Trophoblast cell (in vitro differentiated cells and primary cell): Measurements from ENCODE around the gene OTUB1.

ENCODE experiments used
- DNase-seq, 2 donors: peaks; one replicate each; pipeline ENCODE4 v3.0.0-alpha.2; 2016
- H2AFZ ChIP-seq: 2 replicates; pipeline ENCODE4 v1.6.1; 2013; ENCODE audit warnings: low read length, moderate library complexity, mild to moderate bottlenecking; ENCODE audit not compliant: insufficient read depth, poor library complexity
- H2AK5ac ChIP-seq: 2 replicates; pipeline ENCODE4 v1.6.1; 2013; ENCODE audit warnings: mild to moderate bottlenecking, low read length
- H2BK120ac ChIP-seq: 2 replicates; pipeline ENCODE4 v1.6.1; 2013; ENCODE audit warnings: low read length, mild to moderate bottlenecking, moderate library complexity; ENCODE audit not compliant: insufficient read depth, poor library complexity
- H2BK12ac ChIP-seq: 2 replicates; pipeline ENCODE4 v1.6.1; 2013; ENCODE audit warnings: mild to moderate bottlenecking, low read length, moderate library complexity
- H2BK5ac ChIP-seq: 2 replicates; pipeline ENCODE4 v1.6.1; 2013; ENCODE audit warnings: low read length, low read depth, moderate library complexity, mild to moderate bottlenecking; ENCODE audit not compliant: poor library complexity
- H3K14ac ChIP-seq: 2 replicates; pipeline ENCODE4 v1.6.1; 2013; ENCODE audit warnings: mild to moderate bottlenecking, low read length
- H3K18ac ChIP-seq: 2 replicates; pipeline ENCODE4 v1.6.1; 2013; ENCODE audit warnings: mild to moderate bottlenecking, low read length
- H3K23ac ChIP-seq: 2 replicates; pipeline ENCODE4 v1.6.1; 2013; ENCODE audit warnings: low read length
- H3K27ac ChIP-seq: 2 replicates; pipeline ENCODE4 v1.5.1; 2013; ENCODE audit warnings: low read depth, mild to moderate bottlenecking, inconsistent platforms, low read length, moderate library complexity
- H3K27me3 ChIP-seq: 2 replicates; pipeline ENCODE4 v1.6.1; 2013; ENCODE audit warnings: inconsistent platforms, mild to moderate bottlenecking, low read length, moderate library complexity; ENCODE audit not compliant: insufficient read depth
- H3K36me3 ChIP-seq, 2 experiments: 1 replicate in 1 of 2; 2 replicates in 1 of 2; pipeline ENCODE4 v1.6.1; 2013; ENCODE audit warnings: low read length in 2 of 2, mild to moderate bottlenecking in 2 of 2, moderate library complexity in 1 of 2; ENCODE audit not compliant: insufficient read depth in 2 of 2, control insufficient read depth in 1 of 2
- H3K4ac ChIP-seq: 2 replicates; pipeline ENCODE4 v1.6.1; 2013; ENCODE audit warnings: low read depth, mild to moderate bottlenecking, low read length, moderate library complexity
- H3K4me1 ChIP-seq, 2 experiments: 1 replicate in 1 of 2; 2 replicates in 1 of 2; pipeline ENCODE4 v1.6.1; 2013; ENCODE audit warnings: low read length in 2 of 2, mild to moderate bottlenecking in 2 of 2, moderate library complexity in 1 of 2; ENCODE audit not compliant: insufficient read depth in 2 of 2, control insufficient read depth in 1 of 2
- H3K4me2 ChIP-seq: 2 replicates; pipeline ENCODE4 v1.6.1; 2013; ENCODE audit warnings: inconsistent platforms, mild to moderate bottlenecking, low read length, moderate library complexity
- H3K4me3 ChIP-seq: 2 replicates; pipeline ENCODE4 v1.5.1; 2013; ENCODE audit warnings: mild to moderate bottlenecking, low read depth, low read length, inconsistent platforms
- H3K79me1 ChIP-seq: one replicate; pipeline ENCODE4 v1.6.1; 2013; ENCODE audit warnings: low read length
- H3K79me2 ChIP-seq: 2 replicates; pipeline ENCODE4 v1.6.1; 2013; ENCODE audit warnings: low read length, mild to moderate bottlenecking; ENCODE audit not compliant: control insufficient read depth, insufficient read depth, poor library complexity
- H3K9ac ChIP-seq: 2 replicates; pipeline ENCODE4 v1.6.1; 2013; ENCODE audit warnings: mild to moderate bottlenecking, low read length
- H3K9me3 ChIP-seq: 2 replicates; pipeline ENCODE4 v1.6.1; 2013; ENCODE audit warnings: low read depth, mild to moderate bottlenecking, control low read depth, inconsistent platforms, low read length; ENCODE audit not compliant: insufficient read depth
- H4K12ac ChIP-seq: 2 replicates; pipeline ENCODE4 v1.6.1; 2013; ENCODE audit warnings: low read depth, mild to moderate bottlenecking, low read length, moderate library complexity
- H4K8ac ChIP-seq: 2 replicates; pipeline ENCODE4 v1.6.1; 2013; ENCODE audit warnings: low read depth, mild to moderate bottlenecking, low read length, moderate library complexity
- H4K91ac ChIP-seq: one replicate; pipeline ENCODE4 v1.6.1; 2013; ENCODE audit warnings: low read depth, mild to moderate bottlenecking, low read length, moderate library complexity
- WGBS: extraction: QIAGEN DNeasy Blood & Tissue Kit; methylation state at CpG from one replicate; pipeline ENCODE4 v1.1.7; 2013; ENCODE audit warnings: missing lambda C conversion rate; ENCODE audit not compliant: insufficient read length, insufficient coverage; ENCODE audit errors: extremely low coverage; 5-methylcytosine and 5-hydroxymethylcytosine counted together

The OTUB1 gene

GRCh38 chr11:64018310-64018709 lies 32.1 kb downstream of the OTUB1 start:
- Histone ChIP-seq H3K4me1 (no peaks in the 10 kb centered on the region), H3K9me3 (peaks cover 2% of the 10 kb centered on the region), H3K27ac (no peak overlapping the region), H3K79me2 (no peaks in the 10 kb centered on the region), H3K9ac (no peak overlapping the region), H3K36me3 (no peaks in the 10 kb centered on the region), H4K91ac (no peak overlapping the region), H2AK5ac (no peak overlapping the region), H3K27me3 (no peaks in the 10 kb centered on the region), H3K23ac (no peak overlapping the region), H3K4me3 (no peak overlapping the region), H3K18ac (no peak overlapping the region), H4K8ac (no peak overlapping the region), H2BK12ac (no peak overlapping the region), H3K79me1 (no peaks in the 10 kb centered on the region), H3K14ac (no peak overlapping the region), H4K12ac (no peak overlapping the region), H2BK5ac (no peak overlapping the region), H3K4ac (no peak overlapping the region), H3K4me2 (no peak overlapping the region), H2AFZ (no peak overlapping the region), H2BK120ac (no peak overlapping the region)
- DNase-seq: no peak
- WGBS: no CpG with 5 or more reads among the region's 8 CpGs

GRCh38 chr11:64019106-64020037 lies 33.1 kb downstream of the OTUB1 start:
- no peaks in the 10 kb centered on the region for H3K4me1 ChIP-seq
- H2BK5ac ChIP-seq: no peak overlapping the region
- no peak overlapping the region for H3K9ac ChIP-seq
- no peak overlapping the region for H2BK12ac ChIP-seq
- no peak overlapping the region for H3K27ac ChIP-seq
- H3K4me2 ChIP-seq: no peak overlapping the region
- H3K4me3 ChIP-seq: peak overlapping the region; percentile 23
- no peak overlapping the region for H2BK120ac ChIP-seq
- no peaks in the 10 kb centered on the region for H3K79me2 ChIP-seq
- no peak overlapping the region for H3K23ac ChIP-seq
- H3K18ac ChIP-seq: no peak overlapping the region
- H3K9me3 ChIP-seq: peaks cover 2% of the 10 kb centered on the region
- H2AFZ ChIP-seq: no peak overlapping the region
- H3K79me1 ChIP-seq: no peaks in the 10 kb centered on the region
- no peak overlapping the region for H4K12ac ChIP-seq
- no CpG with 5 or more reads among the region's 27 CpGs for WGBS
- H4K91ac ChIP-seq: no peak overlapping the region
- no peak overlapping the region for H3K14ac ChIP-seq
- DNase-seq: no peak
- no peaks in the 10 kb centered on the region for H3K27me3 ChIP-seq
- H3K4ac ChIP-seq: no peak overlapping the region
- H4K8ac ChIP-seq: no peak overlapping the region
- H2AK5ac ChIP-seq: no peak overlapping the region
- H3K36me3 ChIP-seq: no peaks in the 10 kb centered on the region

GRCh38 chr11:64020976-64021756 lies 34.9 kb downstream of the OTUB1 start:
- Histone ChIP-seq H3K27ac (no peak overlapping the region), H3K36me3 (no peaks in the 10 kb centered on the region), H4K8ac (no peak overlapping the region), H3K27me3 (no peaks in the 10 kb centered on the region), H3K79me1 (no peaks in the 10 kb centered on the region), H2BK120ac (no peak overlapping the region), H4K91ac (no peak overlapping the region), H3K9ac (no peak overlapping the region), H3K18ac (no peak overlapping the region), H2BK5ac (no peak overlapping the region), H2BK12ac (no peak overlapping the region), H2AK5ac (no peak overlapping the region), H2AFZ (no peak overlapping the region), H3K4me1 (no peaks in the 10 kb centered on the region), H3K4me3 (no peak overlapping the region), H3K4ac (no peak overlapping the region), H3K9me3 (peaks cover 2% of the 10 kb centered on the region), H3K23ac (no peak overlapping the region), H3K4me2 (no peak overlapping the region), H3K14ac (no peak overlapping the region), H4K12ac (no peak overlapping the region), H3K79me2 (no peaks in the 10 kb centered on the region)
- DNase-seq: no peak
- WGBS: no CpG with 5 or more reads among the region's 22 CpGs

GRCh38 chr11:64021757-64022093 lies 35.5 kb downstream of the OTUB1 start:
- Histone ChIP-seq H2AFZ (no peak overlapping the region), H3K4me1 (no peaks in the 10 kb centered on the region), H3K36me3 (no peaks in the 10 kb centered on the region), H3K4me2 (no peak overlapping the region), H3K14ac (no peak overlapping the region), H3K4me3 (no peak overlapping the region), H3K9ac (no peak overlapping the region), H3K79me1 (no peaks in the 10 kb centered on the region), H2AK5ac (no peak overlapping the region), H4K8ac (no peak overlapping the region), H2BK12ac (no peak overlapping the region), H3K79me2 (no peaks in the 10 kb centered on the region), H3K27me3 (no peaks in the 10 kb centered on the region), H3K18ac (no peak overlapping the region), H3K23ac (no peak overlapping the region), H2BK5ac (no peak overlapping the region), H3K4ac (no peak overlapping the region), H4K12ac (no peak overlapping the region), H2BK120ac (no peak overlapping the region), H3K27ac (no peak overlapping the region), H4K91ac (no peak overlapping the region), H3K9me3 (peaks cover 2% of the 10 kb centered on the region)
- no peak for DNase-seq
- WGBS: no CpG with 5 or more reads among the region's 10 CpGs
